ENCODE data around the gene SAMD11.
A peak's percentile ranks its signal among the peaks of the same experiment; 100 is the strongest.

DNA sequence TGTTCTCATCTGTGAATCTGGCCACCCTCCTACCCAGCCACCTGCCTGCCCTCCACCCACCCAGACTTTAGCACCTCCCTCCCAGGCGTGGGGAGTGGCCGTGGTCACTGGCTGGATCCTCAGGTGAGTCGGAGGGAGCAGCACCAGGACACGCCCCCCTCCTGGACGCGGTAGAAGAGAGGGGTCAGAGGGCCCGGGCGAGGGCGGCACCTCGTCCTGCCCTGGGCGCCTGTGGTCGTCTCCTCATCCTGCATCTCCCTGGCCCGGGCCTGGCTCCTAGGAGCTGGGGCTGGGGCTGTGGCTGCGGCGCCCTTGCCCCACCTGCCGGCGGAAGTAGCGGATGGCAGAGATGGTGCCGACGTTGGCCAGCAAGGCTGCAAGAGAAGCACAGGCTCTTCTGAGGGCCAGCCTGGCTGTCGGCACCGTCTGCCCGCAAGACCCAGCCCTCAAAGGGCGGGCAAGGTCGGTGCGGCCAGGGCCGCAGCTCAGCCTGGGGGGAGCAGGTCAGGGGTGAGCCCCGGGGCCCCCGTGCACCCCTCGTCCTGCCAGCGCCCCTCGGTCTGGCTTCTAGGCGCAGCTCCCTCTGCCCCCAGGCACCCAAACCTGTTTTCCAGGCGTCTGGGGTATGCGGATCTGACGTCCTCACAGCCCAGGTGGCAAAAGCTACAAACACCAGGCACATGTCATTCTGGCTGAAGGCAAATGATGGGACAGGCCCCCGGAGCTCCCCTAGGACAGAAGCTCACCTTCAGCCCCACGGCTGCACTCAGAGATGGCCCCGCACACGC, 52.4 kb downstream of the SAMD11 start:
- TF ChIP-seq ZNF281 (CRISPR knock-in tag; IDR thresholded peaks at IDR 0.05) (no peak), IRF2 (CRISPR knock-in tag; IDR thresholded peaks at IDR 0.05; ENCODE audit: borderline replicate concordance, low read depth) (no peak), CTCF (IDR thresholded peaks at IDR 0.05) (no peak), ATF1 (CRISPR knock-in tag; IDR thresholded peaks at IDR 0.05) (no peak), ZNF138 (CRISPR knock-in tag; conservative IDR thresholded peaks at IDR 0.05) (no peak), FOXJ3 (CRISPR knock-in tag; IDR thresholded peaks at IDR 0.05; ENCODE audit: borderline replicate concordance) (no peak), ATF6 (CRISPR knock-in tag; IDR thresholded peaks at IDR 0.05) (no peak), CREM (CRISPR knock-in tag; IDR thresholded peaks at IDR 0.05) (no peak), NFE2L1 (CRISPR knock-in tag; IDR thresholded peaks at IDR 0.05) (no peak), CREB1 (CRISPR knock-in tag; IDR thresholded peaks at IDR 0.05) (no peak), USF2 (CRISPR knock-in tag; IDR thresholded peaks at IDR 0.05) (no peak)
- TF ChIP-seq, protein P1, sequence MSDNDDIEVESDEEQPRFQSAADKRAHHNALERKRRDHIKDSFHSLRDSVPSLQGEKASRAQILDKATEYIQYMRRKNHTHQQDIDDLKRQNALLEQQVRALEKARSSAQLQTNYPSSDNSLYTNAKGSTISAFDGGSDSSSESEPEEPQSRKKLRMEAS (CRISPR knock-in tag; IDR thresholded peaks at IDR 0.05), result peak; percentile 51
